Activated T-cell treated with anti-CD3 and anti-CD28 coated beads, Interleukin-2, amount 50 U/mL, for 1 hour (primary cell): ENCODE measurements around the gene CCDC6.
"Not testable (repeated sequence)": the region's sequence is repeated elsewhere in the genome, so short reads cannot be mapped to it uniquely, and the experiment has no call there.

Source experiments
- DNase-seq: peaks from one replicate; pipeline ENCODE4 v3.0.0-alpha.2; 2020

CCDC6 gene

DNA sequence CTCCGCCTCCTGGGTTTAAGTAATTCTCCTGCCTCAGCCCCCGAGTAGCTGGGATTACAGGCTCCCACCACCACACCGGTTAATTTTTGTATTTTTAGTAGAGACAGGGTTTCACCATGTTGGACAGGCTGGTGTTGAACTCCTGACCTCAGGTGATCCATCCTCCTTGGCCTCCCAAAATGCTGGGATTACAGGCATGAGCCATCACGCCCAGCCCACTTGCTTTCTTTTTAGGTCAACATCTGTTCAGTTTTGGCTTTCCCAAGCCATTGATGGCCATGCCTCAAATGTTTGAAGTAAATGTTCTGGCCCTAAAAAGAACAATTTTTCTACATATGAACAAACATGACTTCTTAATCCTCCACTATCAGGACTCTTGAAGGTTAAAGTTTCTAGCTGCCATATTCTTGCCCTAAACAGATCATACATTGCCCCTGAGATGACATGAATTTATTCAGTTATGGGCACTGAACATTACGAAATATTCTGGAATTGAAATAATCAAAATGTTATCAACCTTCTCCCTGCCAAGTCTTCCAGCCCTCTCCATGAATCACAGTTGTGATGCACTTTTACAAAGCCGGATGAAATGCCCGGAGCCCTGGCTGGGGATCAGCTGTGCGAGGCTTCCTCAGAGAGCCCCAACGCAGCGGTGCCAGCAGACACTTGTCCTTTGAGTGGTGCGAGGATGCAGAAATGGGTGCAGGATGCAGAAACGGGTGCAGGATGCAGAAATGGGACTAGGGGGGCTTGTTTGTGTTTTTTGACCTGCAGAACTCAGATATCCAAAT, 156.0 kb downstream of the CCDC6 start:
- DNase-seq, result no peak

DNA sequence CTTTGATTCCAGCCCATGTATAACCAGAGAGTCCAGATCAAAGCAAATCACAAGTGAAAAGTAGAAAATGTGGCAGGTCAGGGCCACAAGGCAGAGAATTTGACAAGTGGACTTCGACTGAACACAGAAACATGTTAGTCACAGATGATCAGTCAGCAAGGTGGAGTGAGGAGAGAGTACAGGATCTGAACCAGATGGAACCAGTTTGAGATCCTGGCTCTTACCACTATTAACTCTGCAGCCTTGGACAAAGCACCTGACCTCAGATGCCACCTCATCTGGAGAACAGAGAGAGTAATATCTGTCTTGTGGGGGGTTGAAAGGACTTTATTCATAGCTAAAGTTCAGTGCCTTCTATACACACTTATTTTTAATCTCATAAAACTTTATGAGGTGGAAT, 157.5 kb downstream of the CCDC6 start:
- no peak for DNase-seq

GRCh38 chr10:59745163-59745650, 161.1 kb downstream of the CCDC6 start:
- no peak for DNase-seq

DNA sequence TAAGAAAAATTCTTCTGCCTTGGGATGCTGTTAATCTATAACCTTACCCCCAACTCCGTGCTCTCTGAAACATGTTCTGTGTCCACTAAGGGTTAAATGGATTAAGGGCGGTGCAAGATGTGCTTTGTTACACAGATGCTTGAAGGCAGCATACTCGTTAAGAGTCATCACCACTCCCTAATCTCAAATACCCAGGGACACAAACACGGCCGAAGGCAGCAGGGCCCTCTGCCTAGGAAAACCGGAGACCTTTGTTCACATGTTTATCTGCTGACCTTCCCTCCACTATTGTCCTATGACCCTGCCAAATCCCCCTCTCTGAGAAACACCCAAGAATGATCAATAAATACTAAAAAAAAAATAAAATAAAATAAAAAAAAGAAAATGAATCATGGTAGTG, 161.6 kb downstream of the CCDC6 start:
- DNase-seq, result not testable (repeated sequence)

DNA sequence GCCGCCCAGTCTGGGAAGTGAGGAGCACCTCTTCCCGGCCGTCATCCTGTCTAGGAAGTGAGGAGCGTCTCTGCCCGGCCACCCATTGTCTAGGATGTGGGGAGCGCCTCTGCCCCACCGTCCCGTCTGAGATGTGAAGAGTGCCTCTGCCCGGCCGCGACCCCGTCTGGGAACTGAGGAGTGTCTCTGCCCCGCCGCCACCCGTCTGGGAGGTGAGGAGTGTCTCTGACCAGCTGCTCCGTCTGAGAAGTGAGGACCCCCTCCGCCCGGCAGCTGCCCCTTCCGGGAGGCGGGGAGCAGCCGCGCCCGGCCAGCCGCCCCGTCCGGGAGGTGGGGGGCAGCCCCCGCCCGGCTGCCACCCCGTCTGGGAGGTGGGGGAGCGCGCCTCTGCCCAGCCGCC, 162.2 kb downstream of the CCDC6 start:
- DNase-seq, result not testable (repeated sequence)

DNA sequence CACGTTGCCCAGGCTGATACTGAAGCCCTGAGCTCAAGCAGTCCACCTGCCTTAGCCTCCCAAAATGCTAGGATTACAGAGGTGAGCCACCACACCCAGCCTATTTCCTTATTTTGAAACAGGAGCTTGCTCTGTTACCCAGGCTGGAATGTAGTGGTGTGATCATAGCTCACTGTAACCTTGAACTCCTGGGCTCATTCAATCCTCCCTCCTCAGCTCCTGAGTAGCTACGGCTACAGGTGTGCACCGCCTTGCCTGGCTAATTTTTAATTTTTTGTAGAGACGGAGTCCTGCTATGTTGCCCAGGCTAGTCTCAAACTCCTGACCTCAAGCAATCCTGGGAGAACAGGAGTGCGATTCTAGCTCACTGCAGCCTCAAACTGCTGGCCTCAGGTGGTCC, 164.8 kb downstream of the CCDC6 start:
- DNase-seq, result no peak

DNA sequence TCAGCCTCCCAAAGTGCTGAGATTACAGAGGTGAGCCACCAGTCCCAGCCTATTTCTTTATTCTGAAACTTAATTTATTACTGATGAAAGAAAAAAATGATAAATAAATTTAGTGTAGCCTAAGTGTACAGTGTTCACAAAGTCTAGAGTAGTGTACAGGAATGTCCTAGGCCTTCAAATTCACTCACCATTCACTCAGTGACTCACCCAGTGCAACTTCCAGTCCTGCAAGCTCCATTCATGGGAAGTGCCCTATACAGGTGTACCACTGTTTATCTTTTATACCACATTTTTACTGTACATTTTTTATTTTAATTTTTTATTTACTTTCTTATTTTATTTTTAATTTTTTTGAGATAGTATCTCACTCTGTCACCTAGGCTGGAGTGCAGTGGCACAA, 165.3 kb downstream of the CCDC6 start:
- no peak for DNase-seq
